GM12872 (cell line): ENCODE data around the gene RASSF8.

ENCODE experiments used
- TF ChIP-seq, protein P1 (sequence below): IDR thresholded peaks from 3 replicates; pipeline ENCODE4 v1.5.1; 2011; ENCODE audit warnings: low read depth, mild to moderate bottlenecking, low read length, moderate library complexity; ENCODE audit not compliant: insufficient read depth

Gene RASSF8

DNA sequence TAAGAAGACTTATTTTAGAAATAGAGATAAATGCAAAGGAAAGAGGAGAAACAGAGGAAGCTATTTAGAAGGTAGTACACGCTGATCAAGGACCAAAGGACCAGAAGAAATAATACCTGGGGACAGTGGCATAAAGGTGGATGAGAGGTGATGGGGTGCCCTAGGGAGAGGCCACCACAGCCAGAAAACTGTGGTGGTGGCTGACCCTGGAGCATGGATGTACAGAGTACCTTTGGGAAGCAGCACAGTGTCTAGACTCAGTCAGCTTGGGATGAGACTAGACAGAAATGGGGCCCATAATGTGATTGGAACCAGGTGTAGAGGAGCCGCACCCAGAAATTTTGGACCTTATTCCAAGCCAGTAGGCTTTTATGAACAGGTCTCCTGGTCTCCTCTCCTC is 17.2 kb downstream of the RASSF8 start:
- TF ChIP-seq, protein P1, sequence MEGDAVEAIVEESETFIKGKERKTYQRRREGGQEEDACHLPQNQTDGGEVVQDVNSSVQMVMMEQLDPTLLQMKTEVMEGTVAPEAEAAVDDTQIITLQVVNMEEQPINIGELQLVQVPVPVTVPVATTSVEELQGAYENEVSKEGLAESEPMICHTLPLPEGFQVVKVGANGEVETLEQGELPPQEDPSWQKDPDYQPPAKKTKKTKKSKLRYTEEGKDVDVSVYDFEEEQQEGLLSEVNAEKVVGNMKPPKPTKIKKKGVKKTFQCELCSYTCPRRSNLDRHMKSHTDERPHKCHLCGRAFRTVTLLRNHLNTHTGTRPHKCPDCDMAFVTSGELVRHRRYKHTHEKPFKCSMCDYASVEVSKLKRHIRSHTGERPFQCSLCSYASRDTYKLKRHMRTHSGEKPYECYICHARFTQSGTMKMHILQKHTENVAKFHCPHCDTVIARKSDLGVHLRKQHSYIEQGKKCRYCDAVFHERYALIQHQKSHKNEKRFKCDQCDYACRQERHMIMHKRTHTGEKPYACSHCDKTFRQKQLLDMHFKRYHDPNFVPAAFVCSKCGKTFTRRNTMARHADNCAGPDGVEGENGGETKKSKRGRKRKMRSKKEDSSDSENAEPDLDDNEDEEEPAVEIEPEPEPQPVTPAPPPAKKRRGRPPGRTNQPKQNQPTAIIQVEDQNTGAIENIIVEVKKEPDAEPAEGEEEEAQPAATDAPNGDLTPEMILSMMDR: no peak

DNA sequence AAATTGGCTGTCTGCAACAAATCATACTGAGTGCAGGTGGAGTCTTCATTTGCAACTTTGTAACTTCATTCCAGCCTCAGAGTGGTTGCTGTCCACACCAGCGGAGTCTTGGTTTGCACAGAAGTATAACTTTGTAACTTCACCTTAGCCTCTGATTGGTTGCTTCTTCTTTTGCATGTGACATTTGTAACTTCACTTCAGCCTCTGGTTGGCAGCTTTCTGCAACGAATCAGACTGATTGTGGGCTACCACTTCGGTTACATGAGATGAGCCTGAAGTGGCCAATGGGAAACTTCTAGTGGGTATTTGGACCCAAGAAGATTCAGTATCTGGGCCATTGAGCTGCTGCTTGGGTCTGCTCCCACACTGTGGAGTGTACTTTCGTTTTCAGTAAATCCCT is 17.8 kb downstream of the RASSF8 start:
- TF ChIP-seq, protein P1: no peak

DNA sequence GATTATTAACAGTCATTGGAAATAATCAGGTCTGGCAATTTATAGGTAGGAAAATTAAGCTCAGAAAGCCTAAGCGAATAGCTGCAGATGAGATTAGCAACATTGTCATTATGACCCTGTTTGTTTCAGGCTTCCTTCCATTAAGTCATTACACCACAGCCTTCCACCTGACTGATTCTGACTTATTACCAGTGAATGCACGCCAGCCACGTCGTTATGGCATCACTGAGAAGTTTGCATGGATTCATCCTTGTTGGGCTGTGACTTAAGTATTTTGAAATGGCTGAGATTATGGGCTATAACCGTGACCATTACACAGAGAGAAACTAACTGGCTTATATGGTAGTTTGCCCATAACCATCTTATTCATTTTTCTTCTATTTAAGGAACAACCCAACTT is 18.6 kb downstream of the RASSF8 start:
- TF ChIP-seq, protein P1: no peak

DNA sequence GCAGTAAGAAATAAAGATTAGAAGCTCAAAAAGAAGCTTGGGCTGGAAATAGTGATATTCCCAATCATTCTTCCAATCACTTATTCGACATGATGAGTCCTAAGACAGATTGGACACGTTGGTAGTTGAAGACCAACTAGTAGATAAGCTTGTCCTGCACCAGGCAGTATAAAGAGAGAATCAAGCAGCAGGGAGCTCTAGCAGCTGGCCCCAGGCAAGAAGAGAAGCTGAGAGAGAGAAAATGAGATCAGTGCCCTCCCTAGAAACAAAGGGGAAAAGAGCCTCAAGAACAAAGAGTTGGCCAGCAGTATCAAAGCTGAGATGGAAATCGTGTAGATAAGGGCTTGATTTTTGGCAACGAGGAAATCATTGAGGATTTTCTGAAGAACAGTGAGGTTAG is 20.6 kb downstream of the RASSF8 start:
- TF ChIP-seq, protein P1: no peak

DNA sequence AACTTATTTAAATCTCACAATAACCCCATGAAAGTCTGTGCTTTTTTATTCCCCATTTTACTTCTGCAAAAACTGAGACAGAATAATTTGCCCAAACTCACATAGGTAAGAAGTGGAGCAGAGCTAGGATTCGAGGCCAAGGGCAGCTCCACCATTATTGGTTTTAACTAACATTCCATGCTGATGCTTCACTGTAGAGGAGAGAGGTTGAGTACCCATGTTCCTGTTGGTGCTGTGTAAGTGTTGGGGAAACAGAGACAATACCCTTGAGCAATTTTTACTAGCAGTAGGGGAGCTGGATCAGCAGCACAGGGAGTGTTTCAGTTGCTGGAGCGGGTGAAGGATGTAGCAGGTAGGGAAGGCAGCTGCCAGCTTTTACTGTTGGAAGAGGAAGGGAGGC is 21.1 kb downstream of the RASSF8 start:
- TF ChIP-seq, protein P1: no peak

DNA sequence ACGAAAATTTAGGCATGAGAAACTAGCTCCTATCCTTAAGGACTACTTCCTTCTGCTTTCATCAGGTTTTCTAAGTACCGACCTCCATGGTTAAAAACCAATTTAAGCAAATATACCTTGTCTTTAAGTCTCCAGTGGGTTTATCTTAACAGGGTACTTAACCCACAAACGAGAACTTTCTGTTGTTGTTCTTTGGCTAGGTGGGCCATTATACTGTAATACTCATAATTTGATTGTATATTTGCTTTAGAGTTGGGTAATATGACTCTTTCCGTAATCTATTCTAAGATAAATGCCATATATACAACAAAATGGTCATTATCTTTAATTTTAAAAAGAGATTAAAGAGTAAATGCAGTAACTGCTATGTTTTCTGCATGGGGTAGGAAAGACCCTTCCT is 21.6 kb downstream of the RASSF8 start:
- TF ChIP-seq, protein P1: no peak

DNA sequence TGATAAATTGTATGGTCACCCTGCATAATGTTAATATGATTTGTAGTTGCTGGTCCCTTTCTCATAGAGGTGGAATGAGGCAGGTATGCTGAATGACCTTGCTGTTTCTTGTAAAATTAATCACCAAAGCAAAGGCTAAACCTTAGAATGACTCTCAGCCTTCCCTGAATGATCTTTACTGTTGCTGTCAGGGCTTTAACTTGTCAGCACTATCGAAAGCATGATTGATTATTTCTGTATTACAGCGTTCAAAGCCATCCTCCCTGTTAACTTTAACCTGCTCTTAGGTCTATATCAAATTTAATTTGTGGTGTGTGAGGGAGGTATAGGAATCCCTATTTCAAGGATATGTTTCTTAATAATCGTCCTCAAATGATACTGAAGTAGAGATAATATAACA is 23.1 kb downstream of the RASSF8 start:
- TF ChIP-seq, protein P1: no peak

DNA sequence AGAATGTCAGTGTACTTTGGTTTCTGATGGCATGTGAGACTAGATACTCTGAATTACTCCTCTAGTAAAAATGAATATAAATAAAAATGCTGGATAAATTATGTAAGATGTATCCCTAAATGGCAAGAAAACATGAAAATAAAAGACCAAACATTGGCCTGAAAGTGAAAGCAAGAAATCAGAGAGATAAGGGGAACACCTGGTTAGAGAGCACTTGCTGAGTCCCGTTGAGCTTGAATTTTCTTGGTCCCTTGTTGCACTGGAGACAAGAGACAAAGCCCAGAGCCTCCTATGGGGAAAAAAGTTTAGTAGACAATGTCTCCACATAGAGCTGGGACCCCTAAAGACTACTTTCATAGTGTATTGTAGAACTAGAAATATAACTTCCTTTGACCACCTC is 23.9 kb downstream of the RASSF8 start:
- TF ChIP-seq, protein P1: no peak
